ENCODE results near the gene CDH20.
"Not testable (repeated sequence)": the region's sequence is repeated elsewhere in the genome, so short reads cannot be mapped to it uniquely, and the experiment has no call there.

Gene CDH20

DNA sequence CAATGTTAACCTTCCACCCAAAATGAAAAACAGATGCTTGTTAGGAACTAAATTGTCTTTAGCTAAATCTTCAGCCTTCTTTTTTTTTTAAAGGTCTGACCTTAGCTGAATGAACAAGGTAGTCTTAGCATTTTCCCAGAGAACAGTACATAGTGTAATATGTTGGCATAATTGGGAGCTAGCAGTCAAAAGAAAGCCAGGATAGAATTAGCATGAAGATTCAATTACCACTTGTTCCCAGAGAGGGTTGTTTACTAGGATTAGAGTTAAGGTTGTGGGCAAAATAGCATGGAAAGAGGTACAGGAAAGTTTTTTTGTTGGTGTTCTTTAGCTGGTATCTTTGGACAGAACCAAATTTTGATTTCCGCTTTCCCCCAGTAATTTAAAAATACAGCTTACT lies 6.9 kb downstream of the CDH20 start:
- DNase-seq: no peak

- no peak for DNase-seq
These were observed 15.0 kb downstream of the CDH20 start for GRCh38 chr18:61348230-61348629.

DNA sequence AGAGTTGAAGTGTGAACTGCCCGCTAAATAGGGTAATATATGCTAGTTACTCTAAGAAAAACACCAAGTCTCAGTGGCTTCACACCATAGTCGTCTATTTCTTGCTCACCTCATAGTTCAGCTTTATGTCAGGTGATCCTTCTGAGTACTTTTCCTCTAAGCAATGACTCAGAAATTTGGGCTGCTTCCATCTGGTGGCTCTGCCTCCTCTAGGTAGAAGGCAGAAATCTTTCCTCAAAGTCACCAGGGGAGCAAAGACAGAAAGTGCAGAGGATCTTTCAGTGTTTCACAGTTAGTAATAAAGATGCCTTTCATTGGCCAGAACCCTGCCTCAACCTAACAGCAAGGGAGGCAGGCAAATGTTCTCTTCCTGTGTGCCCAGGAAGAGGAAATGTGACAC lies 17.3 kb downstream of the CDH20 start:
- no peak for DNase-seq

- no peak for DNase-seq
These were observed 18.8 kb downstream of the CDH20 start for GRCh38 chr18:61352059-61352458.

GRCh38 chr18:61352611-61353010 lies 19.4 kb downstream of the CDH20 start:
- DNase-seq: no peak

DNA sequence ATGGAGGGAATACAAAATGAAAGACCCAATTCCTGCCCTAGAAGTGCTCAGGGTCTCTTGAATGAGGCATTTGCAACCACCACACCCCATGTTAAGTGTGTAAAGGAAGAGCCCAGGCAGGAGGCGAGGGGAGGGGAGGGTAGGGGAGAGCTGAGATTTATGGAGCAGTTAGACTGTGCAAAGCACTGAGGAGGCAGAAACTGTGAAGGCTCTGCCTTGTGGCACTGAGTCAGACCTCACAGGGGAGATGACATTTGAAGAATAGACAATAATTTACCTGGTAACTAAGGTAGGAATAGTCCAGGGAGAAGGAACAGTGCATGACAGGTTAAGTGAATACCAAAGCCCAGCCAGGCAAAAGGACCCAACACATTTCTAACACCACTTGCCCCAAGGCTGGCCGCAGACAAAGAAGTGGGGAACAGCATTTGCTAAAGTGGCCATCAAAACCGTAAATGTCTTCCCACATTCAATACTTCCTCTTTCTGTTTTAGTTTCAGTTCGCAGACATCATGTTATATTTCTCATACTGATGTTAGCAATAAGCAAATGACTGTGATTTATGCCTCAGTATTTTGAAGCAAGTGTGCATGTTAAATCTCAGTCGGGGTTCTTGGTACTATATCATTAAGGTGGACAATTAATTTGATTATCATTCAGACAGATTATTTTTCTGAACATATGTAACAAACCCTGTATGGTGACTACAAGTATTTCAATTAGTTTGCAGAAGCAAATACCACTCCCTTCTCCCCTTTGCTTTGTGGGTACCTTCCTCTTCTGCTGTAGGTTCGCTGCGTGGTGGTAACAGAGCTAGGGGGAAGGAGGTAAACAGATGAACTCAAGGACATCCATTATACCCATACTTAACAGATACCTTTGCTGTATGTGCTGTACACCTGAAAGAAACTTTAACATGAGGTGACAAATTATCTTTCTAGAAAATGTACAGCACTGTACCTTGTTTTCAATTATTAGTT lies 27.5 kb downstream of the CDH20 start:
- DNase-seq: no peak

DNA sequence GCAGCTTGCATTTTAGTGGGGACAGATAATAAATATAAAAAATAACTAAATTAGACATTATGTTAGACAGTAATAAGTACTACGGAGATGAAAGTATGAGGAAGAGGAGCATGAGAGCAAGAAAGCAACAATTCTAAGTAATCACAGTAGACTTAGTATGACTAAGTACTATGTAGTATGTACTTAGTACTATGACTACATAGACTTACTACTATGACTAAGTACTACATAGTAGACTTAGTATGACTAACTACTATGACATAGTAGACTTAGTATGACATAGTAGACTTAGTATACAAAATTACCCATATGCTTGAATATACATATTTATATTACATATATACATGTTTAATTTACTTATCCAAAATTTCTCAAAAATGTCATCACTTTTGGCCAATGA lies 29.3 kb downstream of the CDH20 start:
- DNase-seq: no peak

DNA sequence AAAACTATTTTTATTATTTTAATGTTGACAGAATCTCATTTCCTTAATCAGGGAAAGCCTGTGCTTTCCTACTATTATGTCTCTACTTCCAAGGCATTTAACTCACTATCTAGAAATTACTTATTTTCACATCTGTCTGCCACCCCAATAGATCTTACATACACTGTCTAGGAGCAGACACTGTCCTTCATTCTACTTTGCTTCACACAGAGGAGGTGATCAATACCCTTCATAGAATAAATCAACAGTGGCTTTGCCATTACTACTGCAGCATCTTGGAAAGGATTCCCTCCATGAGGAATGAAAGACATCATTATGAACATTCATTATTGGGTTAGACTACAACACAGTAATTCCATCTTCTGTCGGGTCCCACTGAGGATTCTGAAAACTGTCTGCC lies 31.7 kb downstream of the CDH20 start:
- no peak for DNase-seq

- DNase-seq: no peak
These were observed 34.8 kb downstream of the CDH20 start for GRCh38 chr18:61368001-61368400.

- DNase-seq: not testable (repeated sequence)
These were observed 36.4 kb downstream of the CDH20 start for GRCh38 chr18:61369671-61370070.

- DNase-seq: no peak
These were observed 37.9 kb downstream of the CDH20 start for GRCh38 chr18:61371111-61371510.

- DNase-seq: no peak
These were observed 46.6 kb downstream of the CDH20 start for GRCh38 chr18:61379827-61380226.

DNA sequence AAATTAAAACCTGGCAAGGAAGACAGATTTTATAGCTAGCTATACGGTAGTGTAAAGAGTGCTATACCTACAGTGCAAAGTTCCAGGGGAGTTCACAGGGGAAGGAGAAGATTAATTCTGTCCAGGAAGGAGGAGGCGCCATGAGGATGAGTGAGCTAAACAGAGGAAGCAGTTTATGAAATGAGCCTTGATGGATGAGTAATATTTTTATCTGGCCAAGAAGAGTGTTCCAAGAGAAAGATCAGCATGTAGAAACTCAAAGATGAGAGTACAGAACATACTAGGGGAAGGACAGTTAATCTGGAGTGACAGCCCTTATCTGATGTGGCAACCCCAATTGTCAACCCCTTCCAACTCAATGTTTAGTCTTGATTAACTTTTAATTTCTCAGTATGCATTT lies 54.8 kb downstream of the CDH20 start:
- DNase-seq: no peak

- DNase-seq: no peak
These were observed 61.8 kb downstream of the CDH20 start for GRCh38 chr18:61394983-61395382.

GRCh38 chr18:61397222-61397621 lies 64.0 kb downstream of the CDH20 start:
- no peak for DNase-seq

DNA sequence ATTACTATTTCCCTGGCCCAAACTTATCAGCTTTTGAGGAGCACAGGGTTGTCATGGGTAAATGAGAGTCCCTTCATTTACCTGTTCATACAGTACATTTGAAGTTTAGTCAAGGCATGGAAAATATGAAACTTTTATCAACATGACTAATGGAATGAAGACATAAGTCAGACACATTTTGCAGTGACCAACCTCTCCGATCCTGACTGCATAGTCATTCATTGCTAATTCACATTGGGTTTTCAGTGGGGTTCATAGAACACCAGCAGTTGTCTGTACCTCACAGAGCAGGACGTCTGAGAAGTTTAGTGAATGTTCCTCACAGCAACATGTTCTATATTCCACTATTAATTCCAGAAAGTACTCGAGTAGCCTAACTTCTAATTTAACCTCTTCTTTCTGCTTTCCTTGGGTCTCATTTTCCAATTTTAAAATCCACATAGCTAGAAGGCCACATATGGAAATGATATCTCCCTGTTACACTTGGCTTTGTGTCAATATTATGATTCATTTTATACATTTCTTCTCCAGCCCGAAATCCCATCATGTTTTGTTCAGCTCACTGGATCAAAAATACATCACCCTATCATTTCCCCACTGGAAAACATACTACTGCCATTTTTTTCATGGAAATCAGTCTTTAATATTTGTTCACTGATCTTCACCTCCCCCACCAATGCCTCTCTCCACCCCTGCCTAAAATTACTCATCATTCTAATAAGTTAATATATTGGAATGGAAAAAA lies 65.9 kb downstream of the CDH20 start:
- no peak for DNase-seq

DNA sequence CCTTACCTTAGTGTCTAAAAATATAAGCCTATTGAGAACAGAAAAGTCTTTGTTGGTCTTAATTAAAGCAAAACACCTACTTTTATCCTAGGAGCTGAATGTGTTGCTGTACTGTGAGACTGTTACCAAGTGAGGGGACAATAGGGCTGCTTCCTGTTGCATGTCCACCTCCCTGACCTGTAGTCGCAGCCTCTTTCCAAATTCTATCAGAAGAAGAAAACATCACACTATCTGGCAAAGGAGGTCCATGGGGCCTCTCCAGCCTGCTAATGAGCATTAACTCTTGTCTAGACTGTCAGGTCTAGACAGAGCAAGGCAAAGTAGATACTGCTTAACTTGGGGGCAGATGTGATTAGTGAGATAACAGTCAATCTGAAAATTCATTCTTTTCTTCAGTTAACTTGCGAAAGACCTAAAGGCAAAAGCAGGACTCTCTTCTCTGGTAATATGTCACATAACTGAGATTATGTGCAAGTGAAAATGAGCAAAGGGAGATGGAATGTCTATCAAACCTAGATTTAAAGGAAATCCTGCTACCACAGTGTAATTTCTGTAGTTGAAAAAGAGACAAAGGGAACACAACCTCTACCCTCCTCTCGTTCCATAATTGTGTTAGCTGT lies 66.9 kb downstream of the CDH20 start:
- no peak for DNase-seq

DNA sequence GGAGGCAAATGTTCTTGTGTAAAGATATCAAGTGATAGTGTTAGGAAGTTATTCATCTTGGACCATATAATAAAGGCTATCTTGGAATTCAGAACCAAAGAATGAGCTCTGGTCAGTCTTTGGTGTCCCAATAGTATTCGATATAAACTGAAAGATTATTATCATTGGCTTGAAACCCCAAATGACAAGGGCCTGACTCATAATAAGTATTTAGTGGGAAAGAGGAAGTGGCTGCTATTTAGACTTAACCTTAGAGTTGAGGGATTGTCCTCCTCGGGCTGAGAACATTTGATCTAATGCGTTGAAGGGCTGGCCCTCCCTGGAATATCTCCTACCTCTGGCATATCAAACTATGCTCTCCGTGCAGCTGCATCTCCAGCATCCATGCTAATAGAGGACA lies 67.5 kb downstream of the CDH20 start:
- no peak for DNase-seq

DNA sequence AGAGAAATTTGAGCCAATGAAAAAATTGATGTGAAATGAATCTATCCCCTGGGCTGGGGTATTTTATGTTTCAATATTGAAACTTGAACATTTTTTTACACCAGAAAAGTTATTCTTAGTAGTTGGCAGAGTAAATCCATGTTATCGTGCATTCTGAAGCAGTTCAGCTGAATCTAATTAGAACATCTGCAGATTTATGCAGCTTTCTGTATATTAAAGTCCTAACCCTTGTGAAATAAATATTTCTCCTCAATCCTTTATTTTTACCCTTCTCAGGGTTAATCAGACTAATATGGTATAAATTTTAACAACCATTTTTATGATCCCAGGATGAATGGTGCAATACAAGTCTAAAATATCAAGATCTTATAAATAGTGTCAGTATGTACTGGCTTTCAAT lies 69.5 kb downstream of the CDH20 start:
- no peak for DNase-seq

GRCh38 chr18:61413396-61413795 lies 80.2 kb downstream of the CDH20 start:
- DNase-seq: peak in 7 of 56 donors; percentile 15 to 43 (median 23)

GRCh38 chr18:61414086-61414485 lies 80.9 kb downstream of the CDH20 start:
- no peak for DNase-seq

GRCh38 chr18:61419763-61420162 lies 86.5 kb downstream of the CDH20 start:
- DNase-seq: no peak

All from amygdala (tissue), 56 donors.